ENCODE measurements around the gene TMEM106A. TPM values are rescaled to one million over a fixed set of nuclear protein-coding genes. Genes with fewer than 3 reads are reported as not detected.

The TMEM106A gene
- total and polyA plus RNA-seq, 2 donors (not counting 1 experiment from before 2014, with no cell fraction given) = 1.5 to 9.3 TPM

GRCh38 chr17:43171586-43172487, 39.8 kb upstream of the TMEM106A start:
- no peaks in the 10 kb centered on the region for H4K20me1 ChIP-seq (ENCODE audit: control insufficient read depth, extremely low read depth, insufficient read depth, low read length)
- H3K4me2 ChIP-seq (ENCODE audit: extremely low read depth, insufficient read depth, low read length) = peak overlapping the region; percentile 97
- H3K27me3 ChIP-seq (ENCODE audit: control insufficient read depth, insufficient read depth, low read length) = no peaks in the 10 kb centered on the region
- peak overlapping the region; percentile 56 to 94 (median 81) for H3K4me3 ChIP-seq (replicated peaks in 1 of 4; ENCODE audit: control extremely low read depth in 1 of 4, insufficient read depth in 1 of 4, low read depth in 3 of 4, low read length in 4 of 4)
- H2AFZ ChIP-seq (ENCODE audit: low read length) = no peak overlapping the region
- no peak for TF ChIP-seq EZH2 (IDR thresholded peaks at IDR 0.05; ENCODE audit: low read length, missing control alignments)
- TF ChIP-seq CTCF (conservative IDR thresholded peaks at IDR 0.05 in 1 of 2, IDR thresholded peaks at IDR 0.05 in 1 of 2; ENCODE audit: low read depth in 1 of 2, low read length in 2 of 2) = peak; percentile 35 to 39
- H3K9me3 ChIP-seq (ENCODE audit: control insufficient read depth, insufficient read depth, low read depth, low read length) = no peaks in the 10 kb centered on the region
- peaks cover 14% of the 10 kb centered on the region for H3K79me2 ChIP-seq (ENCODE audit: control insufficient read depth, insufficient read depth, low read length)
- DNase-seq (ENCODE audit: low read depth in 2 of 2) = peak; percentile 92 to 96
- H3K36me3 ChIP-seq (ENCODE audit: control insufficient read depth, insufficient read depth, low read length) = peaks cover 6% of the 10 kb centered on the region
- peak overlapping the region; percentile 88 for H3K9ac ChIP-seq (ENCODE audit: insufficient read depth, low read length)
- H3K27ac ChIP-seq (ENCODE audit: insufficient read depth, low read length) = peak overlapping the region; percentile 99
- peaks cover 11% of the 10 kb centered on the region for H3K4me1 ChIP-seq (ENCODE audit: control insufficient read depth, extremely low read depth, insufficient read depth, low read length)

GRCh38 chr17:43175213-43176118, 36.2 kb upstream of the TMEM106A start:
- H3K79me2 ChIP-seq (ENCODE audit: control insufficient read depth, insufficient read depth, low read length) = peaks cover 14% of the 10 kb centered on the region
- no peaks in the 10 kb centered on the region for H4K20me1 ChIP-seq (ENCODE audit: control insufficient read depth, extremely low read depth, insufficient read depth, low read length)
- H2AFZ ChIP-seq (ENCODE audit: low read length) = no peak overlapping the region
- H3K9ac ChIP-seq (ENCODE audit: insufficient read depth, low read length) = no peak overlapping the region
- H3K36me3 ChIP-seq (ENCODE audit: control insufficient read depth, insufficient read depth, low read length) = peaks cover 7% of the 10 kb centered on the region
- H3K27ac ChIP-seq (ENCODE audit: insufficient read depth, low read length) = peak overlapping the region; percentile 76
- H3K27me3 ChIP-seq (ENCODE audit: control insufficient read depth, insufficient read depth, low read length) = no peaks in the 10 kb centered on the region
- H3K9me3 ChIP-seq (ENCODE audit: control insufficient read depth, insufficient read depth, low read depth, low read length) = no peaks in the 10 kb centered on the region
- no peak for TF ChIP-seq EZH2 (IDR thresholded peaks at IDR 0.05; ENCODE audit: low read length, missing control alignments)
- no peak for TF ChIP-seq CTCF (conservative IDR thresholded peaks at IDR 0.05 in 1 of 2, IDR thresholded peaks at IDR 0.05 in 1 of 2; ENCODE audit: low read depth in 1 of 2, low read length in 2 of 2)
- H3K4me1 ChIP-seq (ENCODE audit: control insufficient read depth, extremely low read depth, insufficient read depth, low read length) = peaks cover 11% of the 10 kb centered on the region
- peak overlapping the region; percentile 37 for H3K4me2 ChIP-seq (ENCODE audit: extremely low read depth, insufficient read depth, low read length)
- DNase-seq (ENCODE audit: low read depth in 2 of 2) = peak; percentile 53 to 80
- H3K4me3 ChIP-seq (replicated peaks in 1 of 4; ENCODE audit: control extremely low read depth in 1 of 4, insufficient read depth in 1 of 4, low read depth in 3 of 4, low read length in 4 of 4) = peak overlapping the region in 1 of 4 experiments; percentile 26

- Histone ChIP-seq H3K27ac (ENCODE audit: insufficient read depth, low read length) (peak overlapping the region; percentile 76), H4K20me1 (ENCODE audit: control insufficient read depth, extremely low read depth, insufficient read depth, low read length) (no peaks in the 10 kb centered on the region), H3K27me3 (ENCODE audit: control insufficient read depth, insufficient read depth, low read length) (no peaks in the 10 kb centered on the region), H3K79me2 (ENCODE audit: control insufficient read depth, insufficient read depth, low read length) (peaks cover 14% of the 10 kb centered on the region), H2AFZ (ENCODE audit: low read length) (no peak overlapping the region), H3K36me3 (ENCODE audit: control insufficient read depth, insufficient read depth, low read length) (peaks cover 7% of the 10 kb centered on the region), H3K9me3 (ENCODE audit: control insufficient read depth, insufficient read depth, low read depth, low read length) (no peaks in the 10 kb centered on the region), H3K9ac (ENCODE audit: insufficient read depth, low read length) (no peak overlapping the region), H3K4me3 (replicated peaks in 1 of 4; ENCODE audit: control extremely low read depth in 1 of 4, insufficient read depth in 1 of 4, low read depth in 3 of 4, low read length in 4 of 4) (peak overlapping the region in 1 of 4 experiments; percentile 26), H3K4me2 (ENCODE audit: extremely low read depth, insufficient read depth, low read length) (no peak overlapping the region), H3K4me1 (ENCODE audit: control insufficient read depth, extremely low read depth, insufficient read depth, low read length) (peaks cover 11% of the 10 kb centered on the region)
- DNase-seq (ENCODE audit: low read depth in 2 of 2) = no peak
- TF ChIP-seq CTCF (conservative IDR thresholded peaks at IDR 0.05 in 1 of 2, IDR thresholded peaks at IDR 0.05 in 1 of 2; ENCODE audit: low read depth in 1 of 2, low read length in 2 of 2) = no peak
- TF ChIP-seq EZH2 (IDR thresholded peaks at IDR 0.05; ENCODE audit: low read length, missing control alignments) = no peak
Observed at GRCh38 chr17:43176119-43176570, 35.5 kb upstream of the TMEM106A start.

All from fibroblast of lung (primary cell).